A673 (cell line): ENCODE results near the gene LACRT. TPM values are rescaled to one million over a fixed set of nuclear protein-coding genes. Genes with fewer than 3 reads are reported as not detected.

Experiments used
- BruUV-seq: library from RNA; stranded (reverse); fragments of 400-500 nt; replicated peaks from 2 replicates; lab custom pipeline; 2021; lab: Mats Ljungman, UMichigan
- CTCF ChIA-PET: fragments of 300-600 bp; sonication (Branson Sonifier 250); formaldehyde crosslinking; loops from one replicate; lab custom pipeline; 2022; ENCODE audit warnings: antibody characterized with exemption; lab: Charles Lee
- POLR2A ChIA-PET: fragments of 300-600 bp; sonication (Branson Sonifier 250); formaldehyde crosslinking; loops from one replicate; lab custom pipeline; 2022; ENCODE audit warnings: antibody characterized with exemption; ENCODE audit not compliant: low non-redundant PET; lab: Charles Lee
- DNase-seq: peaks from one replicate; pipeline ENCODE4 v3.0.0-alpha.2; 2015; ENCODE audit warnings: low spot score
- H3K27ac ChIP-seq: fragments of 200-600 bp; sonication (generic); 2 replicates; pipeline ENCODE4 v1.5.1; 2016; ENCODE audit warnings: mixed run types, low read depth, mild to moderate bottlenecking, mixed read lengths, antibody characterized with exemption, low read length; ENCODE audit not compliant: poor library complexity, severe bottlenecking
- H3K27me3 ChIP-seq: fragments of 200-600 bp; sonication (generic); replicated peaks from 2 replicates; pipeline ENCODE4 v1.6.1; 2017; ENCODE audit warnings: mixed run types, low read depth, mild to moderate bottlenecking, mixed read lengths, antibody characterized with exemption, low read length; ENCODE audit not compliant: insufficient read depth, poor library complexity
- H3K36me3 ChIP-seq: fragments of 200-600 bp; sonication (generic); 2 replicates; pipeline ENCODE4 v1.6.1; 2016; ENCODE audit warnings: mixed run types, mild to moderate bottlenecking, mixed read lengths, antibody characterized with exemption, low read length; ENCODE audit not compliant: insufficient read depth, poor library complexity, severe bottlenecking
- H3K4me1 ChIP-seq: fragments of 200-600 bp; sonication (generic); 2 replicates; pipeline ENCODE4 v1.6.1; 2017; ENCODE audit warnings: mixed run types, mild to moderate bottlenecking, mixed read lengths, antibody characterized with exemption, low read length; ENCODE audit not compliant: insufficient read depth, poor library complexity, severe bottlenecking
- H3K4me3 ChIP-seq: fragments of 200-600 bp; sonication (generic); 2 replicates; pipeline ENCODE4 v1.5.1; 2016; ENCODE audit warnings: low read depth, mixed run types, mild to moderate bottlenecking, mixed read lengths, low read length; ENCODE audit not compliant: poor library complexity, severe bottlenecking
- H3K9me3 ChIP-seq: fragments of 200-600 bp; sonication (generic); 2 replicates; pipeline ENCODE4 v1.6.1; 2016; ENCODE audit warnings: mixed run types, low read depth, mild to moderate bottlenecking, mixed read lengths, antibody characterized with exemption, low read length; ENCODE audit not compliant: poor library complexity, severe bottlenecking
- CTCF ChIP-seq: fragments of 300-800, 200-600 bp; sonication (generic); conservative IDR thresholded peaks from 2 replicates; pipeline ENCODE4 v1.5.1; 2017; ENCODE audit warnings: low read depth, mild to moderate bottlenecking, antibody characterized with exemption, low read length, moderate library complexity, mixed read lengths
- EZH2 ChIP-seq: fragments of 200-600 bp; sonication (generic); IDR thresholded peaks from 2 replicates; pipeline ENCODE4 v1.6.1; 2017; ENCODE audit warnings: borderline replicate concordance, low read depth, mild to moderate bottlenecking, mixed read lengths, antibody characterized with exemption, low read length; ENCODE audit not compliant: poor library complexity, severe bottlenecking
- intact Hi-C: fragments of 100-400 bp; cut with micrococcal nuclease; formaldehyde crosslinking; loops from one replicate; pipeline ENCODE4 v1.10.0; 2022; ENCODE audit not compliant: unreplicated experiment
- total RNA-seq: library from RNA; stranded (reverse); gene quantifications from 2 replicates; pipeline ENCODE4 v1.2.3, GENCODE V29; 2021

LACRT gene
- total RNA-seq, 1 experiment from 2014 or later, result not detected

GRCh38 chr12:54596526-54596946, 38.2 kb downstream of the LACRT start:
- DNase-seq, result peak; percentile 91
- H3K27ac ChIP-seq, result peak overlapping the region; percentile 74
- H3K36me3 ChIP-seq, result no peaks in the 10 kb centered on the region
- peak; percentile 93 for TF ChIP-seq CTCF
- TF ChIP-seq EZH2, result no peak
- H3K27me3 ChIP-seq, result no peaks in the 10 kb centered on the region
- ChIA-PET POLR2A (interaction anchor here (0.6 kb wide), 1 partner anchor 14 kb away, joined by 4 read pairs; no protein-coding TSS in a partner anchor), CTCF (interaction anchor here (0.6 to 1.9 kb wide), 5 partner anchors 17 to 153 kb away, joined by 3 to 6 read pairs (median 6); no protein-coding TSS in a partner anchor)
- H3K4me3 ChIP-seq, result no peak overlapping the region
- intact Hi-C loops, result loop anchor here (5.0 to 10.0 kb wide), 2 partner anchors 128 to 361 kb away; no protein-coding TSS in a partner anchor
- no peaks in the 10 kb centered on the region for H3K9me3 ChIP-seq
- no TSS peak for BruUV-seq
- H3K4me1 ChIP-seq, result peaks cover 26% of the 10 kb centered on the region

GRCh38 chr12:54595471-54595870, 39.2 kb downstream of the LACRT start:
- Histone ChIP-seq H3K27ac (peak overlapping the region; percentile 19), H3K4me1 (peaks cover 24% of the 10 kb centered on the region), H3K9me3 (no peaks in the 10 kb centered on the region), H3K36me3 (no peaks in the 10 kb centered on the region), H3K27me3 (no peaks in the 10 kb centered on the region), H3K4me3 (no peak overlapping the region)
- ChIA-PET CTCF (interaction anchor here (1.4 to 1.9 kb wide), 3 partner anchors 29 to 154 kb away, joined by 4 to 6 read pairs (median 6); no protein-coding TSS in a partner anchor), POLR2A (no interaction called here)
- TF ChIP-seq EZH2 (no peak), CTCF (no peak)
- DNase-seq, result no peak
- BruUV-seq, result no TSS peak
- intact Hi-C loops, result loop anchor here (5.0 to 10.0 kb wide), 2 partner anchors 129 to 362 kb away; no protein-coding TSS in a partner anchor

- peaks cover 30% of the 10 kb centered on the region for H3K4me1 ChIP-seq
- H3K9me3 ChIP-seq, result no peaks in the 10 kb centered on the region
- intact Hi-C loops, result loop anchor here (10.0 kb wide), 1 partner anchor 131 kb away; no protein-coding TSS in a partner anchor
- H3K36me3 ChIP-seq, result no peaks in the 10 kb centered on the region
- H3K27ac ChIP-seq, result peak overlapping the region; percentile 3
- ChIA-PET POLR2A (no interaction called here), CTCF (no interaction called here)
- no peak for TF ChIP-seq EZH2
- TF ChIP-seq CTCF, result no peak
- no TSS peak for BruUV-seq
- H3K27me3 ChIP-seq, result no peaks in the 10 kb centered on the region
- no peak overlapping the region for H3K4me3 ChIP-seq
- no peak for DNase-seq
These were observed 41.0 kb downstream of the LACRT start for GRCh38 chr12:54593725-54594124.
